ENCODE results near the gene UVRAG.
"Not testable (repeated sequence)": the region's sequence is repeated elsewhere in the genome, so short reads cannot be mapped to it uniquely, and the experiment has no call there.

Gene UVRAG

DNA sequence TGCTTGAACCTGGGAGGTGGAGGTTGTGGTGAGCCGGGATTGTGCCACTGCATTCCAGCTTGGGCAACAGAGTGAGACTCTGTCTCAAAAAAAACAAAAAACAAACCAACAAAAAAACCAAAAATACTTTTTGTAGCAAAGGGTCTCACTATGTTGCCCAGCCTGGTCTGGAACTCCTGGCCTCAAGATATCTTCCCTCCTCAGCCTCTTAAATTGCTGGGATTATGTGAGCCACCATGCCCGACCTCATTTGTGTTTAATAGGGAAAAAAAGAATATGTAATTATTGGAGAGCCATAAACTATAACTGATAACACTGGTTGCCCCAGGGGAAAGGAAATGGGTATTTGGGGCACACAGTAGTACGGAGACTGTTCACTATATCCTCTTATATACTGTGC lies 19.7 kb downstream of the UVRAG start:
- no peak for DNase-seq (ENCODE audit: extremely low read depth in 1 of 2, low read depth in 1 of 2)

GRCh38 chr11:75836417-75836816 lies 21.4 kb downstream of the UVRAG start:
- no peak for DNase-seq (ENCODE audit: extremely low read depth in 1 of 2, low read depth in 1 of 2)

GRCh38 chr11:75839851-75840250 lies 24.8 kb downstream of the UVRAG start:
- no peak for DNase-seq (ENCODE audit: extremely low read depth in 1 of 2, low read depth in 1 of 2)

- DNase-seq (ENCODE audit: extremely low read depth in 1 of 2, low read depth in 1 of 2): no peak
Observed at GRCh38 chr11:75840522-75840921, 25.5 kb downstream of the UVRAG start.

GRCh38 chr11:75841739-75842138 lies 26.7 kb downstream of the UVRAG start:
- no peak for DNase-seq (ENCODE audit: extremely low read depth in 1 of 2, low read depth in 1 of 2)

DNA sequence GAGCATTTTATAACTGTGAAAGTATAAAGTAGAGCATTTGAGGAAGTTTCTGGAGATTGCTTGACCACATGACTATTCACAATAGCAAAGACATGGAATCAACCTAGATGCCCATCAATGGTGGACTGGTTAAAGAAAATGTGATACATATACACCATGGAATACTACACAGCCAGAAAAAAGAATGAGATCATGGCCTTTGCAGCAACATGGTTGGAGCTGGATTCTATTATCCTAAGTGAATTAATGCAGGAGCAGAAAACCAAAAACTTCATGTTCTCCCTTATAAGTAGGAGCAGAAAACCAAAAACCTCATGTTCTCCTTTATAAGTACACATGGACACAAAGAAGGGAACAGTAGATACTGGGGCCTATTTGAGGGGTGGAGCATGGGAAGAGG lies 30.3 kb downstream of the UVRAG start:
- no peak for DNase-seq (ENCODE audit: extremely low read depth in 1 of 2, low read depth in 1 of 2)

DNA sequence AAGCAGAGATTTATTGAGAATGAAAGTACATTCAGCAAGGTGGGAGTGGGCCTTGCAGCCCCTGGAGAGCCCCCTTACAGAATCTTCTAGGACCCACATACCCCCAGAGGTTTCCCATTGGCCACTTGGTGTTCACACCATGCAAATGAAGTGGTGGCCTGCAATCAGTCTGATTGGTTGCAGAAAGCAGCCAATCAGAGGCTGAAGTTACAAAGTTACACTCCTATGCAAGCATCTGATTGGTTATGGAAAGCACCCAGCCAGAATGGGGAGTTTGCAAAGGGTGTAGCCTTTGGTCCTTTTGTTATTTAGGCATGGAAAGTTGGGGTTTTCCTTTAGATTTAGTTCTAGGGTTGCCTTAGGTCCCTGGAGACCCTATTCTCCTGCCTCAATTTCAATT lies 34.9 kb downstream of the UVRAG start:
- no peak for DNase-seq (ENCODE audit: extremely low read depth in 1 of 2, low read depth in 1 of 2)

DNA sequence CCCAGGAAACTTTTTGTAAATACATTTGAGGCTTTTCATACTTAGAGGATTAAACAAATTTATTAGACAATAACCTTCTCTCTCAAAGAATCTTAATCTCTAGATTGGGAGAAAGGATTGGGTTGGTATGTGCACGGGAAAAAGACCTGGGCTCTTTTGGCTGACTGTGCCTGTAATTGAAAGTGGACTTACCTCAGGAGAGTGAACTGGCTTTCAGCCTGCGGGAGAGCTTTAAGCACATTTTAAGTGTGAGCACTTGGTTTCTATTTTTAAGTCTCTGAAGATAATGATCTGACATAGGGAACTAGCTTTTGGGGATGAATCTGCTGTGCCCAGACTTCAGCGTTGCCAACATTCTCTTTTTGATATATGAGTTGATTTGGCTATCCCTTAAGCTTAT lies 35.8 kb downstream of the UVRAG start:
- no peak for DNase-seq (ENCODE audit: extremely low read depth in 1 of 2, low read depth in 1 of 2)

GRCh38 chr11:75851203-75851602 lies 36.2 kb downstream of the UVRAG start:
- DNase-seq (ENCODE audit: extremely low read depth in 1 of 2, low read depth in 1 of 2): no peak

- DNase-seq (ENCODE audit: extremely low read depth in 1 of 2, low read depth in 1 of 2): no peak
Observed at GRCh38 chr11:75852406-75853017, 37.5 kb downstream of the UVRAG start.

DNA sequence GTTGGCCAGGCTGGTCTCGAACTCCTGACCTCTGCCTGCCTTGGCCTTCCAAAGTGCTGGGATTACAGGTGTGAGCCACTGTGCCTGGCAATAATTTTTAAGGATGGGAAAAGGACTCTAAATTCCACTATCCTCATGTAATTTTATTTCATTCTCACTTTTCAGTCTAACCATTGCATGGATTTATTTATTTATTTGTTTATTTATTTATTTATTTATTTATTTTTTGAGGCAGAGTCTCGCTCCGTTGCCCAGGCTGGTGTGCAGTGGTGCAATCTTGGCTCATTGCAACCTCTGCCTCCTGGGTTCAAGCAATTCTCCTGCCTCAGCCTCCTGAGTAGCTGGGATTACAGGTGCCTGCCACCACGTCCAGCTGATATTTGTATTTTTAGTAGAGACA lies 38.6 kb downstream of the UVRAG start:
- DNase-seq (ENCODE audit: extremely low read depth in 1 of 2, low read depth in 1 of 2): not testable (repeated sequence)

GRCh38 chr11:75853971-75854370 lies 39.0 kb downstream of the UVRAG start:
- no peak for DNase-seq (ENCODE audit: extremely low read depth in 1 of 2, low read depth in 1 of 2)

DNA sequence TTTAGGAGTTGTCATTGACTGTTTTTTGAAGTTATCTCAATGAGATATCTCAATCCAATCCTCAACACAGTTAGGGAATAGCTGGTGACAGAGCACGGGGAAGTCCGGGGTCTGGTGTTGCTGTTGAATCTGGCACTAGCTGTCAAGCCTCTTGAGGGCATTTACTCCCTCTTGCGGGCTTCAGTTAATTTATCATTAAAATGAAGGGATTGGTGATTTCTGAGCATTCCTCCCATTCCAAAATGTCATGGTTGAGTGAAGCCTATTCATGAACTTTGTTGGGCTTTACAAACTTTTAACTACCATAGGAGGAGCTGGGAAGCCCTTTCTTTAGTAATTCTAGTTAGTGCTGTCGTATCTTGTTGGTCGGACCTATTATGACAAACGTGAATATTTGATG lies 40.2 kb downstream of the UVRAG start:
- no peak for DNase-seq (ENCODE audit: extremely low read depth in 1 of 2, low read depth in 1 of 2)

GRCh38 chr11:75856912-75857311 lies 41.9 kb downstream of the UVRAG start:
- no peak for DNase-seq (ENCODE audit: extremely low read depth in 1 of 2, low read depth in 1 of 2)

DNA sequence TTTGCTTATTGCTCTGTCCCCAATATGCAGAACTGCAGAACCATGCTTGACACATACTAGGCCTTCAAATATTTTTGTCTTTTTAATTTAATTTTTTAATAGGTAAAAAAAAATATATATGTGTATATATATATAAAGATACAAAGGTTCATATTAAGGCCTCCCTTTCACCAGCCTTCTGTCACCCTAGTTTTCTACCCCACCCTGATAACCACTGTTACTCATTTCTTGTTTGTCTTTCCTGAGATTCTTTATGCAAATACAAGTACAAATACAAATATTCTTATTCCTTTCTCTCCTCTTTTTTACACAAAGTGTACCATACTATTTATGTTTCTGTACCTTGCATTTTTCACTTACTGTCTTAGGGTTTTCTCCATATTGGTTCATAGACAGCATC lies 43.0 kb downstream of the UVRAG start:
- DNase-seq (ENCODE audit: extremely low read depth in 1 of 2, low read depth in 1 of 2): no peak

DNA sequence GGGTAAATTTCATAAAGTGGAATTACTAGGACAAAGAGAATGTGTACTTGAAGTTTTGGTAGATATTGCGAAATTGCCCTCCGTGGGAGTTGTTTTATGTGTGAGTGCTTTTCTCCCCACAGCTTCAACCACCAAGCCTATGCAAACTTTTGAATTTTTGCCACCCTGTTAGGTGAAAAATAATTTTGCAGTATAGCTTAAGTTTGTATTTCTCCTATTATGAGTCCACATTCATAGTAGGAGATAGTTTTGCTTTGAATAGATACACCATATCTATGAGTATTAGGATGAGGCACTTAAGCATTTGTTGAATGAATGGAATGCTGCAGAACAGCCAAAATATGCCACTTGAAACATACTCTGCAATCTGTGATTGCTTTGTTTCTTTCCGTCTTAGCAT lies 43.6 kb downstream of the UVRAG start:
- DNase-seq (ENCODE audit: extremely low read depth in 1 of 2, low read depth in 1 of 2): no peak

DNA sequence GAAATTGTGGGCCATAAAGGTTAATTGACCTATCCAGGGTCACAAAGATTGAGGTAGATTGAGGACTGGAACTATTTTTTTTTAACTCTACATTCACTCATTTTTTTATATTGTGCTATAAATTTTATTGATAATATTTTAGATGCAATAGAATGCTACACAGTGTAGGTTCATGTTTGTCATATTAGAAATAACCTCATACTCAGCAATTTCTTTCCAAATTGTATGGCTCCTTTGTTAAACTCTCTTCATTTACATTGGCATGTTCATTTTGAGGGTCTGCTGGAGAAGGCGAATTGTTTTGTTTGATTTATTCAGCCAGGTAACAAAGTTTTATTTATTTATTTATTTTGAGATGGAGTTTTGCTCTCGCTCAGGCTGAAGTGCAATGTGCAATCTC lies 44.6 kb downstream of the UVRAG start:
- no peak for DNase-seq (ENCODE audit: extremely low read depth in 1 of 2, low read depth in 1 of 2)

DNA sequence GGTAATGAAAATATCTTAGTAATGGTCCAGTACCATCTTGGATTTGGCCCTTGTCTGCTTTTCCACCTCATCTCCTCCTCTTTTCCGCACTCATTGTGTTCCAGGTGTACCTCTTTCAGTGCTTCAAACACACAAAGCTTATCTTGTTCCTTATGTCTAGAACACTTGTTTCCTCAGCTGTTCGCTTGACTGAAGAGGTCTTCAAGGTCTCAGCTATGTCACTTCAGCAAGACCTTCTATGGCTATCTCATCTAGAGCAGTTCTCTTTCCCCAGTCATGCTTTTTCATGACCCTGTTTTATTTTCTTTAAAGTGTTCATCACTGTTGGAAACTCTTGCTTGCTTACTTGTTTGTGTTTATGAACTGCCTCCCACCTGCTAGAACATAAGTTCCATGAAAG lies 47.4 kb downstream of the UVRAG start:
- DNase-seq (ENCODE audit: extremely low read depth in 1 of 2, low read depth in 1 of 2): no peak

GRCh38 chr11:75867778-75868374 lies 52.9 kb downstream of the UVRAG start:
- DNase-seq (ENCODE audit: extremely low read depth in 1 of 2, low read depth in 1 of 2): no peak

- no peak for DNase-seq (ENCODE audit: extremely low read depth in 1 of 2, low read depth in 1 of 2)
Observed at GRCh38 chr11:75868990-75869389, 54.0 kb downstream of the UVRAG start.

GRCh38 chr11:75869661-75870455 lies 54.8 kb downstream of the UVRAG start:
- no peak for DNase-seq (ENCODE audit: extremely low read depth in 1 of 2, low read depth in 1 of 2)

- no peak for DNase-seq (ENCODE audit: extremely low read depth in 1 of 2, low read depth in 1 of 2)
Observed at GRCh38 chr11:75872887-75873416, 57.9 kb downstream of the UVRAG start.
